SJCRH30 (cell line): ENCODE measurements around the gene IQSEC1. TPM values are rescaled to one million over a fixed set of nuclear protein-coding genes. Genes with fewer than 3 reads are reported as not detected.
"Not testable (repeated sequence)": the region's sequence is repeated elsewhere in the genome, so short reads cannot be mapped to it uniquely, and the experiment has no call there.

Experiments
- DNase-seq, 2 experiments: peaks; one replicate each; pipeline ENCODE4 v3.0.0-alpha.2; 2015 to 2020
- H3K27ac ChIP-seq: fragments of 250-450 bp; sonication (Bioruptor Pico); 2 replicates; pipeline ENCODE4 v1.5.1; 2020; ENCODE audit warnings: mild to moderate bottlenecking, moderate library complexity
- H3K27me3 ChIP-seq: fragments of 250-450 bp; sonication (Bioruptor Pico); 2 replicates; pipeline ENCODE4 v1.5.1; 2020; ENCODE audit warnings: mild to moderate bottlenecking, moderate library complexity
- H3K36me3 ChIP-seq: fragments of 250-450 bp; sonication (Bioruptor Pico); 2 replicates; pipeline ENCODE4 v1.5.1; 2020; ENCODE audit warnings: mild to moderate bottlenecking, moderate library complexity
- H3K4me1 ChIP-seq: fragments of 250-450 bp; sonication (Bioruptor Pico); 2 replicates; pipeline ENCODE4 v1.5.1; 2020; ENCODE audit warnings: mild to moderate bottlenecking, moderate library complexity
- H3K4me3 ChIP-seq: fragments of 250-450 bp; sonication (Bioruptor Pico); 2 replicates; pipeline ENCODE4 v1.5.1; 2020; ENCODE audit warnings: mild to moderate bottlenecking, moderate library complexity
- H3K9me3 ChIP-seq: fragments of 250-450 bp; sonication (Bioruptor Pico); replicated peaks from 2 replicates; pipeline ENCODE4 v1.5.1; 2020; ENCODE audit warnings: mild to moderate bottlenecking, moderate library complexity
- total RNA-seq: library from RNA; depleted of rRNA; stranded (reverse); fragments of >200 nt; shearing (Covaris generic); gene quantifications from 2 replicates; pipeline ENCODE4 v1.2.3, GENCODE V29; 2014

IQSEC1 gene
- total RNA-seq, 1 experiment from 2014 or later = 5.7 TPM

DNA sequence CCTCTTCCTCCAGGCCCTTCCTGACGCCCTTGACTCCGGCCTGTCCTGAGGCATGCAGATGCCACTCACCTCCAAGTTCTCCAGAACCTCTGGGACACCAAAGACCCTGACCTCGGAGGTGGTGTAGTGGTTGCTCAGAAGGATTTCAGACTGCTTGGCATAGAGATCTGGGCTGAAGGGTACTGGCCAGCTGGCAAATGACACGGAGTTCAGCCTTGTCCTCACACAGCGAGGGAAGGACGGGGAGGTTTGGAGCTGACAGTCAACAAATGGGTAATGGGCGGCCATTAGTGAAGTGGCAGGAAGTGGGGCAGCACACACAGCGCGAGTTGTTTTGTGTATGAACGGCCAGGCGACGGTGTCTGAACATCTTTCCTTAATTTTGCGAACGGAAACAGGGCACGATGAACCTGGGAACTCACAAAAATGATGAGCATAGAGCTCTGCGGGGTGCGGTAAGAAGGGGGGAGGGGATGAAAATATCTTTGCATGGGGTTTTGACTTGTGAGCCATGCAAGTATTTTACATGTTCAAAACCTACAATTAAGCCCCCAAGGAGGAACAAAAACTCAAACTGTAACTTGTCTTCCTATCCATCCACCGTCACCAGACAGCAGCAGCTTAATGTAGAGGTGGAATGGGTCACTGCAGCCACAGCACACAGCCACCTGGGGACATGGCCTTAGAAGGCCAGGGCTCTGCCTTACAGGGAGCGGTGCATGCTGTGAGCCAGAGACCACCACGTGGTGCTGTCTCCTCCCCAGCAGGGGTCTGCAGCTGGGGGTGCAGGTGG lies 188.2 kb downstream of the IQSEC1 start:
- Histone ChIP-seq H3K27ac (no peak overlapping the region), H3K4me1 (no peaks in the 10 kb centered on the region), H3K27me3 (peaks cover 17% of the 10 kb centered on the region), H3K4me3 (no peak overlapping the region), H3K36me3 (no peaks in the 10 kb centered on the region), H3K9me3 (no peaks in the 10 kb centered on the region)
- no peak for DNase-seq

DNA sequence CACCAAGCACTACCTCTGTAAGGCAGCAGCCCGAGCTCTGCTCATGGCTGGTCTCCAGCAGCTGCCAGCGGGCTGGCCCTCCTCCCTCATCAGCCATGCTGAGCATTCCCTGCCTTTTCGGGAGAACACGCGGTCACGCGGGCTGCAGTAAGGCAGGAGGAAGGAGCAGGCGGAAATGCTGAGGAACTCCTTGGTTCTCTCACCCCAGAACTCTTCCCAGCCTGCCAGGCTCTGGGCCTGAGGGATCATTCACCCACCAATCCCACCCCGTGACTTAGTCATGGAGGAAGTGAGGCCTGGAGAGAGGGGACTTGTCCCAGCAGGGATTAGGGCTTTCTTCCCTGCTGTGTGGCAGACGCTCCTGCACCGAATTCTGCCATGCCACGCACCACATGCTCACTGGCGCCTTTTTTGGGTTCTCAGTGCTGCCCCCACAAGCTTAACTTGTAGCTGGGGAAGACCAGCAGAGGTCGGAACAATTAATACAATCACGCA lies 189.0 kb downstream of the IQSEC1 start:
- H3K4me3 ChIP-seq = no peak overlapping the region
- peak; percentile 50 to 55 for DNase-seq
- H3K27ac ChIP-seq = no peak overlapping the region
- peaks cover 12% of the 10 kb centered on the region for H3K27me3 ChIP-seq
- H3K9me3 ChIP-seq = no peaks in the 10 kb centered on the region
- H3K4me1 ChIP-seq = no peaks in the 10 kb centered on the region
- no peaks in the 10 kb centered on the region for H3K36me3 ChIP-seq

DNA sequence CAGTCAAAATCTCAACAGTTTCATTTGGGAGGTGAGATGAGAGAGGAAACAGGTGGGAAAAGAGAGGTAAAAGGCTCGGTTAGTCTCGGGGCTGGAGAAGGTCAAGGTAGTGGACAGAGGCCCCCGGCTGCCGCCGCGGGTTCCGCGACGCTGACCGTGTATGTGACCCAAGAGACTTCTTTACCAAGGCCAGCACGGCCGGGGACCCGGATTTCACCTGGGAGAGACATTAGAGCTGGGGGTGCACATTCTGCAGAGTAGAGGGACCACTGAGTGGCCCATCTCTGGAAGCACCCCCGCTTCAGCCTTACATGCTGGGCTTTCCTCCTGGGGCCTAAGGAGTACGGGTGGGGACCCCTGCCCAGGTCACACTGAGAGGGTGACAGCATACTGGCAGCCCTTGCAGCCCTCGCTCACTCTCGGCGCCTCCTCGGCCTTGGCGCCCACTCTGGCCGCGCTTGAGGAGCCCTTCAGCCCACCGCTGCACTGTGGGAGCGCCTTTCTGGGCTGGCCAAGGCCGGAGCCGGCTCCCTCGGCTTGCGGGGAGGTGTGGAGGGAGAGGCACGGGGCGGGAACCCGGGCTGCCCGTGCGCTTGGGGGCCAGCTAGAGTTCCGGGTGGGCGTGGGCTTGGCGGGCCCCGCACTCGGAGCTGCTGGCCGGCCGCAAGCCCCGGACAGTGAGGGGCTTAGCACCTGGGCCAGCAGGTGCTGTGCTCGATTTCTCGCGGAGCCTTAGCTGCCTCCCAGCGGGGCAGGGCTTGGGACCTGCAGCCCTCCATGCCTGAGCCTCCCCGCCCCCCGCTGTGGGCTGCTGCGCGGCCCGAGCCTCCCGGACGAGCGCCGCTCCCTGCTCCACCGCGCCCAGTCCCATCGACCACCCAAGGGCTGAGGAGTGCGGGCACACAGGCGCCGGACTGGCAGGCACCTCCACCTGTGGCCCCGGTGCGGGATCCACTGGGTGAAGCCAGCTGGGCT lies 190.6 kb downstream of the IQSEC1 start:
- Histone ChIP-seq H3K27ac (no peak overlapping the region), H3K4me3 (no peak overlapping the region), H3K27me3 (no peaks in the 10 kb centered on the region; the same call in 1 of the 2 replicates), H3K9me3 (no peaks in the 10 kb centered on the region), H3K36me3 (no peaks in the 10 kb centered on the region), H3K4me1 (no peaks in the 10 kb centered on the region)
- DNase-seq = no peak

DNA sequence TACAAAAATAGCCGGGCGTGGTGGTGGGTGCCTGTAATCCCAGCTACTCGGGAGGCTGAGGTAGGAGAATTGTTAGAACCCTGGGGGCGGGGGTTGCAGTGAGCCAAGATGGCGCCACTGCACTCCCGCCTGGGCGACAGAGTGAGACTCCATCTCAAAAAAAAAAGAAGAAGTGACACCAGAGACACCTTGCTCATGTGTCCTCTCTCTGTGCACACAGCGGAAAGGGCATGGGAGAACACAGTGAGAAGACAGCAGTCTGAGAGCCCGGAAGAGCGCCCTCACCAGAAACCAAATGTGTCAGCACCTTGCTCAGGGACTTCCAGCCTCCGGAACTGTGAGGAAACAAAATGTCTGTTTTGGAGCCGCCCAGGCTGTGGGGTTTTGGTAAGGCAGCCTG lies 191.4 kb downstream of the IQSEC1 start:
- not testable (repeated sequence) for H3K27ac ChIP-seq

DNA sequence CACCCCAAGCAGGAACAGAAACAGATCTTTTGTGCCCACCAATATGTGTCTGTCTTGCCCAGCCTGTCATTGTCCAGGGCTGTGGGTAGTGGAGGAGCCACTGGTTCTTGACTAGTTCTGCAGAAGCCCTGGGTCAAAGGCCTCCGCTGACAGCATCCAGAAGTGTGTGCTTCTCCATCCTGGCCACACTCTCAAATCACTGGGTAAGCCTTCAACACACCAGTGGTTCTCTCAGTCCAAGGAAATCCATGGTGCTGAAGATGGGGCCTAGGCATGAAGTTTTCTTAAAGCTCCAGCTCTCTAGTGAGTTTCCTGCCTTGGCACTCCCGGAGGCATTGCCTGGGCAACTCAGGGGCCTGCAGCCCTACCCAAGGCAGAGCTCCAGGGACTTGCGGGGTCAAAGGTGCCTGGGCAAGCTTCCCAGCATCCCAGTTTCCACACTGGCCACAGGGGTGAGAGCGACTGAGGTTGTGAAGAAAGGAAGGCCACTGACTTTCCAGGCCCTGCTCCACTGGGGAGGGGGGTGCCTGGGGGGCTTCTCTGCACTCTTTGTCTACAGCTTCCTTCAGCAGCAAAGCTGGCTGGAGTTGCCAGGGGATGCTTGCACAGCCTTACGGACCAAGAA lies 193.9 kb downstream of the IQSEC1 start:
- H3K36me3 ChIP-seq = no peaks in the 10 kb centered on the region
- no peak overlapping the region for H3K27ac ChIP-seq
- H3K4me3 ChIP-seq = no peak overlapping the region
- no peak for DNase-seq
- no peaks in the 10 kb centered on the region; the same call in 1 of the 2 replicates for H3K27me3 ChIP-seq
- no peaks in the 10 kb centered on the region for H3K4me1 ChIP-seq
- no peaks in the 10 kb centered on the region for H3K9me3 ChIP-seq

More for the DNA sequence above, 191.4 kb downstream of the IQSEC1 start:
- not testable (repeated sequence) for H3K27me3 ChIP-seq, H3K4me3 ChIP-seq, H3K36me3 ChIP-seq, H3K4me1 ChIP-seq, H3K9me3 ChIP-seq, DNase-seq

DNA sequence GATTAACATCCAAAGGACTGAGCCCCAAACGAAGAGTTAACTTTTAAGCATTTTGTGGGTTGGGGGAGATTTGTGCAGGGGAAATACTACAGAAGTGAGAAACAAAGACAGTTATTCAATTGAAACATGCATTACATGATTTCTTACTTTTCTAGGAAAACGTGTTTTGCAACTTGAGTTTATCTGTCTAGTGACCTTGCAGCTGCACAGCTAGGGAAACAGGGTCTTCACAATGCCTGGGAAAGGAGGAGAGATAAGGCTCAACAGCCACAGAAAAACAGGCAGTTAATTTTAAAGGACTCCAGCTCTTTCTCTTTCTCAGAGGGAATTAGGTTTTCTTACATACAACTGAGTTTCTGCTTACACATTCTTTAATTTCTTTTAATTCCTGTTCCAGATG lies 194.5 kb downstream of the IQSEC1 start:
- H3K4me3 ChIP-seq, DNase-seq, H3K27ac ChIP-seq, H3K36me3 ChIP-seq, H3K4me1 ChIP-seq, H3K27me3 ChIP-seq, H3K9me3 ChIP-seq: not testable (repeated sequence)

DNA sequence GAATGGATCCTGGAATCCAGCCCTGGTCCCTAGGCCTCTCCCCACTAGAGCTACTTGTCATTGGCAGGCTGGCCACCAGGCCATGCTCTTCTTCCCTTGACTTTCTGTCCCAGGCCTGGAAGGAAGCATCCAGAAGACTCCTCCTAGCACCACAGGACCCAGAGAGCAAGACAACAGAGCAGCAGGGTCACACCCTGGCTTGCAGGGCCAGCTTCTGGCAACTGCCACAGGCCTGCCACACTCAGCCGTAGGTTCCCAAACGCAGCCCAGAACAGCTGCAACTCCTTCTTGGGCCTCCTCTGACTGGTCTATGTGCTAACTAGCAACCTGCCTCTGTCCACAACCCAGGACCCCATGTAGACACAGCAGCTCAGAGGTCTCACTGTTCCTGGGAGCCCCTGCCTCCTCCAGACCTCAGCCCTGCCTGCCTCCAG lies 195.1 kb downstream of the IQSEC1 start:
- H3K4me1 ChIP-seq = no peaks in the 10 kb centered on the region
- no peak overlapping the region for H3K4me3 ChIP-seq
- H3K27me3 ChIP-seq = no peaks in the 10 kb centered on the region; the same call in none of the 2 replicates
- no peaks in the 10 kb centered on the region for H3K36me3 ChIP-seq
- no peak overlapping the region for H3K27ac ChIP-seq
- DNase-seq = no peak
- no peaks in the 10 kb centered on the region for H3K9me3 ChIP-seq

DNA sequence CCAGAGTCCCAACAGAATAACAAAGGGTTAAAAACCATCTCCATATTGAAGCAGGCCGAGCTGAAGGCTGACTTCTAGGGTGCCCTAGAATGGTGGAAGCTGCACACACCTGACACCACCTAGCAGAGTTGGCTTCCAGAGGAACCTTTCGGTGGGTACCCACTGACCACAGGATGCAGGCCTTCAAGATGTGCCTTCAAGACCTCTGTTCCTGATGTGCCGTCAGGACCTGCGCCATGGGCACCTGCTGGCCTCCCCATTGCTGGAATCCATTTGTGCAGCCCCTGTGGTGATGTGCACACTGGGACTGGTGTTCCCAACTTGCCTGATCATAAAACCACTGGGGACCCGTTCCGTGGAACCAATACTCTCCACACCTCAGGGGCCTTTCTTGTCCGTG lies 196.2 kb downstream of the IQSEC1 start:
- no peaks in the 10 kb centered on the region for H3K4me1 ChIP-seq
- H3K4me3 ChIP-seq = no peak overlapping the region
- no peak for DNase-seq
- H3K27me3 ChIP-seq = peaks cover 4% of the 10 kb centered on the region
- H3K27ac ChIP-seq = no peak overlapping the region
- H3K9me3 ChIP-seq = no peaks in the 10 kb centered on the region
- H3K36me3 ChIP-seq = no peaks in the 10 kb centered on the region

DNA sequence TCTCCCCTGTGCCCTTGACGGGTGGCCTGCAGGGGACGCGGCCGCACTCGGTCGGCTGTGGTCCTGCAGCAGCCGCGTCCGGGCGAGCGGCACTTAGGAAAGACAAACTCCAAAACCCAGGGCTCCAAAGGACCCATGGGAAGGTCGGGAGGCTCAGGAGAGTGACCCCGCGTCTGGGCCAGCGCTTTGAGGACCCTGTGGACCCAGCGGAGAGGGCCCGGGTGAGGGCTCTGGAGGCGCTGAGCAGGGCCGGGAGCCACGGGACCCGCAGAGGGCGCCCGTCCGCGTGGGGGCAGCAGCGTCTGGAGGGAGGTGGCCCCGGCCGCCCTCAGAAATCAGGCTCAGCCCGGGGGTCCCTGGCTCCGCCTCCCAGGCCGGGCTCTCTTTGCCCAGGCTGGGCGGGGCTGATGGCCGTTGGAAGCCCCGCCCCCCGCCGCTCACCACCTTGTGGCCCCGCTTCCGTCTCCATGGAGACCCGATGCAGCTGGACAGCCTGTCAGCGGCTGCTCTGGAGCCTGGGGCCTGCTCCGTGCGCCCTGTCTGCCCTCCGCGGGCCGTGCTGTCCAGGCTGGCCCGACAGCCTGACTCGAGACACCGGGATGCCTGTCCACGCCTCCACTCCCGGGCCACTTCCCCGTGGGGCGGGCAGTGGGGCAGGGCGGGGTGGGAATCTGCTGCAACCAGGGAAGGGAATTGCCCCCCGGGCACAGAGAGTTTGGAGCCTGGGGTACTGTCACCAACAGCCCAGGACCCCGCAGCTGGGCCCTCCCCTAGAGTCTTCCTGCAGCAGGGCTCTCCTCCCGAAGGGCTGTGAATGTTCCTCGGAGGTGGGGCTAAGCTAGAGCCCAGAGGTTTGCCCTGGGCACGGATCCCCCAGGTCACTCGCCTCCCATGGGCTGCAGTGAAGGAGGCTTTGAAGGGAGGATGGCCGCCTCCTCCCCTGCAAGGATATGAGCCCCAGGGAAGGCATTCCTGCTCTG lies 197.1 kb downstream of the IQSEC1 start:
- Histone ChIP-seq H3K4me3 (no peak overlapping the region), H3K27ac (no peak overlapping the region), H3K36me3 (no peaks in the 10 kb centered on the region), H3K27me3 (peaks cover 4% of the 10 kb centered on the region), H3K4me1 (no peaks in the 10 kb centered on the region), H3K9me3 (no peaks in the 10 kb centered on the region)
- no peak for DNase-seq

DNA sequence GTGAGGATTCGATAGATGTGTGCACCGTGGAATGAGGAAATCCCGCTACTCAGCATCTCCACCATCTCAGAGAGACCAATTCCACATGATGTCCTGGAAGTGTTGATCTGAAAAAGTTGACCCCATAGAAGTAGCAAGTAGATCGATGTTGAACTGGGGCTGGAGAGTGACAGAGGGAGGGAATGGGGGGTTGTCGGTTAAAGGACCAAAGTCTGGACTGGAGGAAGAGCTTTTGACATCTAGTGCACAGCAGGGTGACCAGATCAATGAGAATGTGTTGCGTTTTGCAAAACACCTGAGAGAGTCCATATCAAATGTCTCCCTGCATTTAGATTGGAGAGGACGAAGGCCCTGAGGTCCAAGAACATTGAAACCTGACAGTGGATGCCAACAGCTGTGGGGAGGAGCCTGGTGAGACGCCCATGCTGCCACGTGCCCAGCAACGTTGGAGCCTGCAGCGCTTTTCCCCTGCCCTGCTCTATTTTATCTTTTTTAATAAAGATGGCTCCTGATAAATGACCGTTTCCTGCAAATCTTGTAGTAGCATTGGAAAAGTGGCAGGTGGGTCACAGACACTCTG lies 201.7 kb downstream of the IQSEC1 start:
- H3K27me3 ChIP-seq = peaks cover 4% of the 10 kb centered on the region; the same call in 1 of the 2 replicates
- H3K4me3 ChIP-seq = no peak overlapping the region
- H3K27ac ChIP-seq = no peak overlapping the region
- DNase-seq = no peak
- H3K4me1 ChIP-seq = peaks cover 4% of the 10 kb centered on the region
- H3K9me3 ChIP-seq = no peaks in the 10 kb centered on the region
- no peaks in the 10 kb centered on the region for H3K36me3 ChIP-seq

DNA sequence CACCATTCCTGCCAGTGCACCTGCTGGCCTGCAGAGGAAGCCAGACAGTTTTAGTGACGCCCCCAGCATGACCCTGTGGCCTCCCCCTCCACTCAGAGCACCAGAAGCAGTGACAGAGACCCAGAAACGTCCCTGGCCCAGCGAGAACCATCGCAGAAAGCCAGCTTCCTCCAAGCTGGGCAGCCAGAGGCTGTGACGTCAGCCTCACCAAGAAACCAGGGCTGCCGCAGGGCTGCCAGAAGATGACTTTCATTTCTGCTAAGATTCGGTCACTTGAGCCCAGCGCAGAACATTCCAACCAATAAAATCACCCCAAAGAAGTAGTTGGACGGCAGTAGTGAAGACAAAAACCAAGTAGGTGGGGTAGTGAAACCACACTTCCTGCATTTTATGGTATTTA lies 202.3 kb downstream of the IQSEC1 start:
- Histone ChIP-seq H3K9me3 (no peaks in the 10 kb centered on the region), H3K27ac (no peak overlapping the region), H3K4me1 (peaks cover 4% of the 10 kb centered on the region), H3K4me3 (no peak overlapping the region), H3K36me3 (no peaks in the 10 kb centered on the region), H3K27me3 (peaks cover 4% of the 10 kb centered on the region; the same call in 1 of the 2 replicates)
- no peak for DNase-seq

DNA sequence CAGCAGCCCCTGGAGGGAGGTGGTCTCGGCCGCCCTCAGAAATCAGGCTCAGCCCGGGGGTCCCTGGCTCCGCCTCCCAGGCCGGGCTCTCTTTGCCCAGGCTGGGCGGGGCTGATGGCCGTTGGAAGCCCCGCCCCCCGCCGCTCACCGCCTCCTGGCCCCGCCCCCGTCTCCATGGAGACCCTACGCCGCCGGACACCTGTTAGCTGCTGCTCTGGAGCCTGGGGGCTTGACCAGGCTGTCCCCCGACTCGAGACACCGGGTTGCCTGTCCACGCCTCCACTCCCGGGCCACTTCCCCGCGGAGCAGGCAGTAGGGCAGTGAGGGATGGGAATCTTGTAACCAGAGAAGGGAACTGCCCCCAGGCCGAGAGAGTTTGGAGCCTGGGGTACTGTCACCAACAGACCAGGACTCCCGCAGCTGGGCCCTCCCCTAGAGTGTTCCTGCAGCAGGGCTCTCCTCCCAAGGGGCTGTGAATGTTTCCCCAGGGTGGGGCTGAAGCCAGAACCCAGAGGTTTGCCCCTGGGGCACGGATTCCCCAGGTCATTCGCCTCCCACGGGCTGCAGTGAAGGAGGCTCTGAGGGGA lies 204.1 kb downstream of the IQSEC1 start:
- Histone ChIP-seq H3K4me1 (peaks cover 4% of the 10 kb centered on the region), H3K27me3 (peaks cover 4% of the 10 kb centered on the region; the same call in 1 of the 2 replicates), H3K27ac (no peak overlapping the region), H3K36me3 (no peaks in the 10 kb centered on the region), H3K9me3 (no peaks in the 10 kb centered on the region), H3K4me3 (no peak overlapping the region)
- DNase-seq = peak; percentile 80 to 82
